Testis (tissue), 2 donors: Measurements from ENCODE around the gene C11orf21.

ENCODE experiments used
- POLR2A ChIP-seq: fragments of 450-650 bp; IDR thresholded peaks from one replicate; pipeline ENCODE4 v1.6.1; 2017; ENCODE audit warnings: antibody characterized with exemption, mild to moderate bottlenecking, moderate library complexity
- TF ChIP-seq, protein P1 (sequence below), 3 experiments: fragments of 450-650 bp in 2 of 3; fragments of 200-600 bp in 1 of 3; sonication (generic) in 1 of 3; IDR thresholded peaks; one replicate each; pipeline ENCODE4 v1.5.1; 2016 to 2019; ENCODE audit warnings: antibody characterized with exemption in 3 of 3, mild to moderate bottlenecking in 2 of 3, moderate library complexity in 1 of 3

DNA sequence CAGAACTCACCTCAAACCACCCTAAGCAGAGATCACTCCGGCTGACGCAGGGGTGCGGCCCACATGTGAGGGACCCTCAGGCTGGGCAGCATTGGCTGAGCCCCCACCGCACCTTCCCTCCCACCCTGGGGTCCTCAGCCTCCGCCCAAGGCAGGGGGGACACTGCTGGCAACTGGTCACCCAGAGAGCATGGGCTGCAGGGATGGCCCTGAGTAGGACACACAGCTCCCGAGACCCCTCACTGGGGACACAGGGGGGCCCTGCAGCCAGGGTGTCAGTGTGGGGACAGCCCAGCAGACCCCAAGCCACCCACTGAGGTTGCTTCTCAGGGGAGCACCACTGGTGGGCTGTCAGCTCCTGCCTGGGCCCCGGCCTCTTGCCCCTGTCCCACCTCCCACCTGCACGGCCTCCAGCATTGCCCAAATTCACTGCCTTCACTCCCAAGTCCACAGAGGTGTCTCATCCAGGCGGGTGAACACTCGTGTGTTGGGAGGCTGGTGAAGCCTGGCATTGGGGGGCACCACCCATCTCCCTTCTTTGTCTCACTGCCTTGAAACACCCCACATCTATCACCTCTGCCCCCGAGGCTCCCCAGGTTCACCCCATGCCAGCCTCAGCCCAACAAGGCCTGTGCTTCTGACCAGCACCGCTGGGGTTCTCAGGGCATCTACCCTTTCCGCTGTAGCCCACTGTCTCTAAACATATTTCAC is 4.7 kb downstream of the C11orf21 start:
- TF ChIP-seq, protein P1, sequence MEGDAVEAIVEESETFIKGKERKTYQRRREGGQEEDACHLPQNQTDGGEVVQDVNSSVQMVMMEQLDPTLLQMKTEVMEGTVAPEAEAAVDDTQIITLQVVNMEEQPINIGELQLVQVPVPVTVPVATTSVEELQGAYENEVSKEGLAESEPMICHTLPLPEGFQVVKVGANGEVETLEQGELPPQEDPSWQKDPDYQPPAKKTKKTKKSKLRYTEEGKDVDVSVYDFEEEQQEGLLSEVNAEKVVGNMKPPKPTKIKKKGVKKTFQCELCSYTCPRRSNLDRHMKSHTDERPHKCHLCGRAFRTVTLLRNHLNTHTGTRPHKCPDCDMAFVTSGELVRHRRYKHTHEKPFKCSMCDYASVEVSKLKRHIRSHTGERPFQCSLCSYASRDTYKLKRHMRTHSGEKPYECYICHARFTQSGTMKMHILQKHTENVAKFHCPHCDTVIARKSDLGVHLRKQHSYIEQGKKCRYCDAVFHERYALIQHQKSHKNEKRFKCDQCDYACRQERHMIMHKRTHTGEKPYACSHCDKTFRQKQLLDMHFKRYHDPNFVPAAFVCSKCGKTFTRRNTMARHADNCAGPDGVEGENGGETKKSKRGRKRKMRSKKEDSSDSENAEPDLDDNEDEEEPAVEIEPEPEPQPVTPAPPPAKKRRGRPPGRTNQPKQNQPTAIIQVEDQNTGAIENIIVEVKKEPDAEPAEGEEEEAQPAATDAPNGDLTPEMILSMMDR (IDR thresholded peaks at IDR 0.05), result no peak
- TF ChIP-seq POLR2A, result no peak
